Measurements from ENCODE around the gene KDM4B.

GRCh38 chr19:5094768-5095567 is 126.1 kb downstream of the KDM4B start:
- TF ChIP-seq POLR2AphosphoS5 (IDR thresholded peaks at IDR 0.05) (no peak), POLR2A (IDR thresholded peaks at IDR 0.05) (no peak), EP300 (IDR thresholded peaks at IDR 0.05) (no peak)
- TF ChIP-seq, protein P1, sequence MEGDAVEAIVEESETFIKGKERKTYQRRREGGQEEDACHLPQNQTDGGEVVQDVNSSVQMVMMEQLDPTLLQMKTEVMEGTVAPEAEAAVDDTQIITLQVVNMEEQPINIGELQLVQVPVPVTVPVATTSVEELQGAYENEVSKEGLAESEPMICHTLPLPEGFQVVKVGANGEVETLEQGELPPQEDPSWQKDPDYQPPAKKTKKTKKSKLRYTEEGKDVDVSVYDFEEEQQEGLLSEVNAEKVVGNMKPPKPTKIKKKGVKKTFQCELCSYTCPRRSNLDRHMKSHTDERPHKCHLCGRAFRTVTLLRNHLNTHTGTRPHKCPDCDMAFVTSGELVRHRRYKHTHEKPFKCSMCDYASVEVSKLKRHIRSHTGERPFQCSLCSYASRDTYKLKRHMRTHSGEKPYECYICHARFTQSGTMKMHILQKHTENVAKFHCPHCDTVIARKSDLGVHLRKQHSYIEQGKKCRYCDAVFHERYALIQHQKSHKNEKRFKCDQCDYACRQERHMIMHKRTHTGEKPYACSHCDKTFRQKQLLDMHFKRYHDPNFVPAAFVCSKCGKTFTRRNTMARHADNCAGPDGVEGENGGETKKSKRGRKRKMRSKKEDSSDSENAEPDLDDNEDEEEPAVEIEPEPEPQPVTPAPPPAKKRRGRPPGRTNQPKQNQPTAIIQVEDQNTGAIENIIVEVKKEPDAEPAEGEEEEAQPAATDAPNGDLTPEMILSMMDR (IDR thresholded peaks at IDR 0.05), result no peak

Measured in gastroesophageal sphincter (tissue), 3 donors.